Panc1 (cell line): Measurements from ENCODE around the gene ASB4.

Experiments used
- CTCF ChIP-seq: fragments of 450-650 bp; IDR thresholded peaks from 2 replicates; pipeline ENCODE4 v1.5.1; 2017; ENCODE audit warnings: mild to moderate bottlenecking
- REST ChIP-seq, 2 experiments: IDR thresholded peaks; 2 replicates each; pipeline ENCODE4 v1.6.1; 2011 to 2012; ENCODE audit warnings: low read depth in 2 of 2, control low read depth in 1 of 2, low read length in 1 of 2, mild to moderate bottlenecking in 1 of 2, moderate library complexity in 1 of 2; ENCODE audit not compliant: insufficient read depth in 1 of 2
- SIN3A ChIP-seq: IDR thresholded peaks from 2 replicates; pipeline ENCODE4 v1.6.1; 2012; ENCODE audit warnings: low read depth, mild to moderate bottlenecking, low read length, moderate library complexity, borderline replicate concordance; ENCODE audit not compliant: insufficient read depth

GRCh38 chr7:95479992-95480624 is 5.6 kb upstream of the ASB4 start:
- TF ChIP-seq CTCF (no peak), REST (IDR thresholded peaks at IDR 0.05; ENCODE audit: insufficient read depth in 1 of 2, low read depth in 2 of 2, low read length in 1 of 2) (no peak), SIN3A (no peak)
